HepG2 (cell line): Measurements from ENCODE around the gene ARHGEF3. TPM values are rescaled to one million over a fixed set of nuclear protein-coding genes. Genes with fewer than 3 reads are reported as not detected.
A peak's percentile ranks its signal among the peaks of the same experiment; 100 is the strongest.

Experiments used
- CAMTA2 ChIP-seq: sonication (generic); formaldehyde crosslinking; IDR thresholded peaks from 2 replicates; pipeline ENCODE4 v1.4.0; 2020; ENCODE audit warnings: mild to moderate bottlenecking, missing genetic modification reagents, borderline replicate concordance
- FOXA3 ChIP-seq: IDR thresholded peaks from 2 replicates; pipeline ENCODE4 v1.6.1; 2016; ENCODE audit warnings: missing genetic modification reagents, missing compliant biosample characterization
- GATAD1 ChIP-seq: IDR thresholded peaks from 2 replicates; pipeline ENCODE4 v1.6.1; 2016; ENCODE audit warnings: missing genetic modification reagents, missing compliant biosample characterization
- HDAC2 ChIP-seq: sonication (generic); formaldehyde crosslinking; IDR thresholded peaks from 2 replicates; pipeline ENCODE4 v1.4.0; 2020; ENCODE audit warnings: missing genetic modification reagents
- HIVEP1 ChIP-seq: sonication (generic); formaldehyde crosslinking; IDR thresholded peaks from 2 replicates; pipeline ENCODE4 v1.4.0; 2020; ENCODE audit warnings: mild to moderate bottlenecking, missing genetic modification reagents
- HNF4G ChIP-seq, 2 experiments: sonication (generic) in 1 of 2; formaldehyde crosslinking in 1 of 2; IDR thresholded peaks; 2 replicates each; pipeline versions ENCODE4 v1.4.0 to v1.6.1; 2011 to 2020; ENCODE audit warnings: borderline replicate concordance in 2 of 2, low read depth in 2 of 2, mild to moderate bottlenecking in 2 of 2, low read length in 1 of 2, missing genetic modification reagents in 1 of 2, moderate library complexity in 1 of 2
- MBD4 ChIP-seq: IDR thresholded peaks from 2 replicates; pipeline ENCODE4 v1.6.1; 2012; ENCODE audit warnings: low read length, inconsistent platforms, borderline replicate concordance
- NAIF1 ChIP-seq: sonication (generic); formaldehyde crosslinking; IDR thresholded peaks from 2 replicates; pipeline ENCODE4 v1.5.0; 2020; ENCODE audit warnings: mild to moderate bottlenecking, missing genetic modification reagents, borderline replicate concordance
- POLR2G ChIP-seq: fragments of 200-400 bp; formaldehyde crosslinking; IDR thresholded peaks from 2 replicates; pipeline ENCODE4 v1.6.1; 2018; ENCODE audit warnings: mild to moderate bottlenecking, low read depth, low read length, moderate library complexity
- RNF2 ChIP-seq: fragments of 450-650 bp; conservative IDR thresholded peaks from 2 replicates; pipeline ENCODE4 v1.6.1; 2016; ENCODE audit warnings: low read depth
- ZFP36L2 ChIP-seq: sonication (generic); formaldehyde crosslinking; IDR thresholded peaks from 2 replicates; pipeline ENCODE4 v1.4.0; 2020; ENCODE audit warnings: missing genetic modification reagents
- ZFY ChIP-seq: sonication (generic); formaldehyde crosslinking; IDR thresholded peaks from 2 replicates; pipeline ENCODE4 v1.4.0; 2020; ENCODE audit warnings: missing genetic modification reagents
- ZNF343 ChIP-seq: sonication (generic); formaldehyde crosslinking; IDR thresholded peaks from 2 replicates; pipeline ENCODE4 v1.4.0; 2020; ENCODE audit warnings: mild to moderate bottlenecking, missing genetic modification reagents
- ZNF543 ChIP-seq: sonication (generic); formaldehyde crosslinking; IDR thresholded peaks from 2 replicates; pipeline ENCODE4 v1.4.0; 2020; ENCODE audit warnings: mild to moderate bottlenecking, missing genetic modification reagents
- ZNF678 ChIP-seq: sonication (generic); formaldehyde crosslinking; IDR thresholded peaks from 2 replicates; pipeline ENCODE4 v1.4.0; 2020; ENCODE audit warnings: mild to moderate bottlenecking, missing genetic modification reagents
- ZNF773 ChIP-seq: sonication (generic); formaldehyde crosslinking; IDR thresholded peaks from 2 replicates; pipeline ENCODE4 v1.4.0; 2020; ENCODE audit warnings: missing genetic modification reagents, borderline replicate concordance
- ZNF839 ChIP-seq: sonication (generic); formaldehyde crosslinking; IDR thresholded peaks from 2 replicates; pipeline ENCODE4 v1.4.0; 2020; ENCODE audit warnings: missing genetic modification reagents, mild to moderate bottlenecking, borderline replicate concordance
- polyA plus RNA-seq, 8 experiments: library from polyadenylated mRNA; depleted of rRNA in 3 of 8; stranded (reverse) in 7 of 8; unstranded in 1 of 8; fragments of >200 nt; fragmentation: Illumina TruSeq in 4 of 8; extraction: Trizol in 4 of 8; gene quantifications; 2 replicates each; pipeline versions ENCODE4 v1.2.1 to v1.2.3, GENCODE V29; 2011 to 2016; ENCODE audit warnings: low read depth in 4 of 8, missing spikeins in 1 of 8, mixed read lengths in 1 of 8; ENCODE audit not compliant: insufficient read depth in 1 of 8
- total RNA-seq, 5 experiments: library from RNA; depleted of rRNA; stranded (reverse); fragments of >200 nt; fragmentation: Illumina TruSeq; extraction: Trizol; gene quantifications; 2 replicates each; pipeline ENCODE4 v1.2.3, GENCODE V29; 2016; ENCODE audit warnings: low read depth in 1 of 5
- TF ChIP-seq, protein P1 (sequence below): sonication (generic); formaldehyde crosslinking; IDR thresholded peaks from 2 replicates; pipeline ENCODE4 v1.4.0; 2020; ENCODE audit warnings: missing genetic modification reagents, borderline replicate concordance
- TF ChIP-seq, protein P2 (sequence below): sonication (generic); formaldehyde crosslinking; IDR thresholded peaks from 2 replicates; pipeline ENCODE4 v1.4.0; 2020; ENCODE audit warnings: mild to moderate bottlenecking, missing genetic modification reagents
- TF ChIP-seq, protein P3 (sequence below): sonication (generic); formaldehyde crosslinking; IDR thresholded peaks from 2 replicates; pipeline ENCODE4 v1.4.0; 2020; ENCODE audit warnings: low read depth, mild to moderate bottlenecking, missing genetic modification reagents
- TF ChIP-seq, protein P4 (sequence below): sonication (generic); formaldehyde crosslinking; IDR thresholded peaks from 2 replicates; pipeline ENCODE4 v1.4.0; 2020; ENCODE audit warnings: mild to moderate bottlenecking, missing genetic modification reagents

ARHGEF3 gene
- total and polyA plus RNA-seq, 2 of the 13 experiments (the other 11 are each of a cell fraction or from before 2014, with no cell fraction given), result 14.8 to 23.1 TPM

DNA sequence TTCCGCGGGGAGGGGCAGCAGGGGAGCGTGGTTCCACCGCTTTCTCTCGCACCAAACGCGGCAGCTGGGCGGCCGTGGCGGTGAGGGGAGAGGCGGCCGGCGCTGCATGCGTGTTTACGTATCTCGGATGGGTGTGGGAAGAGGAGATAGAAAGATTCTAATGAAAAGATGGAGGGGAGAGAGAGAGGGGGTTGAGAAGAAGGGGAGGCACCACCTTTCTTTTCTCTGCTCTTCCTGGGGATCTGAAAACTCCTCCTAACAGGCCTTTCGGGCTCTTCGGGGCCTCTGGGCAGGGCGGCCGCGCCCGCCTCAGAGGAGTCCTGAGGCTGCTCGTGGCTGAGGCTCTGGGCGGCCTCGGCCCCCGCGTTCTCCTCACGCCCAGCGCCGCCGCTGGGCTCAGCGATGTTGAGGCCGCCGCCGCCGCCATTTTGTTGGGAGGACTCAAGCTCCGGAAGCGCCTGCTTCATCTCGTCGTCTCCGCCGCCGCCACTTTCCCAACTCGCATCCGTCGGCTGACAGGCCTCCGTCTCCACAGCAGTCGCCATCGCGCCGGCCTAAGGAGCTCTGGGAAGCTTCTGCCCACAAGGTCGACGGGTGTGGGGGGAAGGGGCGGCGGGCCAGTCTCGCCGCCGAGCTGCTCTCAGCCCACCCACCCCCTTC, 119.2 kb downstream of the ARHGEF3 start (continued):
- TF ChIP-seq HIVEP1 (CRISPR knock-in tag) (no peak; the same call in 1 of the 2 replicates), MBD4 (no peak), POLR2G (peak; percentile 89), ZNF343 (CRISPR knock-in tag) (peak; percentile 16; the same call in 1 of the 2 replicates), ZFP36L2 (CRISPR knock-in tag) (no peak), RNF2 (no peak), CAMTA2 (CRISPR knock-in tag) (peak; percentile 69; the same call in 1 of the 2 replicates), ZFY (CRISPR knock-in tag) (peak; percentile 81), ZNF678 (CRISPR knock-in tag) (no peak), NAIF1 (CRISPR knock-in tag) (peak; percentile 26), ZNF773 (CRISPR knock-in tag) (no peak), HNF4G (IDR thresholded peaks at IDR 0.05; ENCODE audit: borderline replicate concordance, low read depth, low read length) (no peak), HNF4G (CRISPR knock-in tag; IDR thresholded peaks at IDR 0.05; ENCODE audit: borderline replicate concordance, low read depth) (no peak), HDAC2 (peak; percentile 40; the same call in 1 of the 2 replicates), ZNF543 (CRISPR knock-in tag) (peak; percentile 51; the same call in 1 of the 2 replicates), FOXA3 (CRISPR knock-in tag) (peak; percentile 26; the same call in 1 of the 2 replicates), ZNF839 (CRISPR knock-in tag) (no peak), GATAD1 (CRISPR knock-in tag) (0 out of 2 replicates have a peak, but pooled peaks have one; percentile 28)
- TF ChIP-seq, protein P1, sequence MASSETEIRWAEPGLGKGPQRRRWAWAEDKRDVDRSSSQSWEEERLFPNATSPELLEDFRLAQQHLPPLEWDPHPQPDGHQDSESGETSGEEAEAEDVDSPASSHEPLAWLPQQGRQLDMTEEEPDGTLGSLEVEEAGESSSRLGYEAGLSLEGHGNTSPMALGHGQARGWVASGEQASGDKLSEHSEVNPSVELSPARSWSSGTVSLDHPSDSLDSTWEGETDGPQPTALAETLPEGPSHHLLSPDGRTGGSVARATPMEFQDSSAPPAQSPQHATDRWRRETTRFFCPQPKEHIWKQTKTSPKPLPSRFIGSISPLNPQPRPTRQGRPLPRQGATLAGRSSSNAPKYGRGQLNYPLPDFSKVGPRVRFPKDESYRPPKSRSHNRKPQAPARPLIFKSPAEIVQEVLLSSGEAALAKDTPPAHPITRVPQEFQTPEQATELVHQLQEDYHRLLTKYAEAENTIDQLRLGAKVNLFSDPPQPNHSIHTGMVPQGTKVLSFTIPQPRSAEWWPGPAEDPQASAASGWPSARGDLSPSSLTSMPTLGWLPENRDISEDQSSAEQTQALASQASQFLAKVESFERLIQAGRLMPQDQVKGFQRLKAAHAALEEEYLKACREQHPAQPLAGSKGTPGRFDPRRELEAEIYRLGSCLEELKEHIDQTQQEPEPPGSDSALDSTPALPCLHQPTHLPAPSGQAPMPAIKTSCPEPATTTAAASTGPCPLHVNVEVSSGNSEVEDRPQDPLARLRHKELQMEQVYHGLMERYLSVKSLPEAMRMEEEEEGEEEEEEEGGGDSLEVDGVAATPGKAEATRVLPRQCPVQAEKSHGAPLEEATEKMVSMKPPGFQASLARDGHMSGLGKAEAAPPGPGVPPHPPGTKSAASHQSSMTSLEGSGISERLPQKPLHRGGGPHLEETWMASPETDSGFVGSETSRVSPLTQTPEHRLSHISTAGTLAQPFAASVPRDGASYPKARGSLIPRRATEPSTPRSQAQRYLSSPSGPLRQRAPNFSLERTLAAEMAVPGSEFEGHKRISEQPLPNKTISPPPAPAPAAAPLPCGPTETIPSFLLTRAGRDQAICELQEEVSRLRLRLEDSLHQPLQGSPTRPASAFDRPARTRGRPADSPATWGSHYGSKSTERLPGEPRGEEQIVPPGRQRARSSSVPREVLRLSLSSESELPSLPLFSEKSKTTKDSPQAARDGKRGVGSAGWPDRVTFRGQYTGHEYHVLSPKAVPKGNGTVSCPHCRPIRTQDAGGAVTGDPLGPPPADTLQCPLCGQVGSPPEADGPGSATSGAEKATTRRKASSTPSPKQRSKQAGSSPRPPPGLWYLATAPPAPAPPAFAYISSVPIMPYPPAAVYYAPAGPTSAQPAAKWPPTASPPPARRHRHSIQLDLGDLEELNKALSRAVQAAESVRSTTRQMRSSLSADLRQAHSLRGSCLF (CRISPR knock-in tag), result no peak
- TF ChIP-seq, protein P2, sequence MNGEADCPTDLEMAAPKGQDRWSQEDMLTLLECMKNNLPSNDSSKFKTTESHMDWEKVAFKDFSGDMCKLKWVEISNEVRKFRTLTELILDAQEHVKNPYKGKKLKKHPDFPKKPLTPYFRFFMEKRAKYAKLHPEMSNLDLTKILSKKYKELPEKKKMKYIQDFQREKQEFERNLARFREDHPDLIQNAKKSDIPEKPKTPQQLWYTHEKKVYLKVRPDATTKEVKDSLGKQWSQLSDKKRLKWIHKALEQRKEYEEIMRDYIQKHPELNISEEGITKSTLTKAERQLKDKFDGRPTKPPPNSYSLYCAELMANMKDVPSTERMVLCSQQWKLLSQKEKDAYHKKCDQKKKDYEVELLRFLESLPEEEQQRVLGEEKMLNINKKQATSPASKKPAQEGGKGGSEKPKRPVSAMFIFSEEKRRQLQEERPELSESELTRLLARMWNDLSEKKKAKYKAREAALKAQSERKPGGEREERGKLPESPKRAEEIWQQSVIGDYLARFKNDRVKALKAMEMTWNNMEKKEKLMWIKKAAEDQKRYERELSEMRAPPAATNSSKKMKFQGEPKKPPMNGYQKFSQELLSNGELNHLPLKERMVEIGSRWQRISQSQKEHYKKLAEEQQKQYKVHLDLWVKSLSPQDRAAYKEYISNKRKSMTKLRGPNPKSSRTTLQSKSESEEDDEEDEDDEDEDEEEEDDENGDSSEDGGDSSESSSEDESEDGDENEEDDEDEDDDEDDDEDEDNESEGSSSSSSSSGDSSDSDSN (CRISPR knock-in tag), result peak; percentile 81
- TF ChIP-seq, protein P3, sequence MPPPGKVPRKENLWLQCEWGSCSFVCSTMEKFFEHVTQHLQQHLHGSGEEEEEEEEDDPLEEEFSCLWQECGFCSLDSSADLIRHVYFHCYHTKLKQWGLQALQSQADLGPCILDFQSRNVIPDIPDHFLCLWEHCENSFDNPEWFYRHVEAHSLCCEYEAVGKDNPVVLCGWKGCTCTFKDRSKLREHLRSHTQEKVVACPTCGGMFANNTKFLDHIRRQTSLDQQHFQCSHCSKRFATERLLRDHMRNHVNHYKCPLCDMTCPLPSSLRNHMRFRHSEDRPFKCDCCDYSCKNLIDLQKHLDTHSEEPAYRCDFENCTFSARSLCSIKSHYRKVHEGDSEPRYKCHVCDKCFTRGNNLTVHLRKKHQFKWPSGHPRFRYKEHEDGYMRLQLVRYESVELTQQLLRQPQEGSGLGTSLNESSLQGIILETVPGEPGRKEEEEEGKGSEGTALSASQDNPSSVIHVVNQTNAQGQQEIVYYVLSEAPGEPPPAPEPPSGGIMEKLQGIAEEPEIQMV (CRISPR knock-in tag), result 0 out of 2 replicates have a peak, but pooled peaks have one; percentile 43
- TF ChIP-seq, protein P4, sequence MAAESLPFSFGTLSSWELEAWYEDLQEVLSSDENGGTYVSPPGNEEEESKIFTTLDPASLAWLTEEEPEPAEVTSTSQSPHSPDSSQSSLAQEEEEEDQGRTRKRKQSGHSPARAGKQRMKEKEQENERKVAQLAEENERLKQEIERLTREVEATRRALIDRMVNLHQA, result no peak
